Measurements from ENCODE around the gene MIR17HG. TPM values are rescaled to one million over a fixed set of nuclear protein-coding genes. Genes with fewer than 3 reads are reported as not detected.

The MIR17HG gene
- total RNA-seq, 1 donor from 2014 or later = 3.3 TPM

DNA sequence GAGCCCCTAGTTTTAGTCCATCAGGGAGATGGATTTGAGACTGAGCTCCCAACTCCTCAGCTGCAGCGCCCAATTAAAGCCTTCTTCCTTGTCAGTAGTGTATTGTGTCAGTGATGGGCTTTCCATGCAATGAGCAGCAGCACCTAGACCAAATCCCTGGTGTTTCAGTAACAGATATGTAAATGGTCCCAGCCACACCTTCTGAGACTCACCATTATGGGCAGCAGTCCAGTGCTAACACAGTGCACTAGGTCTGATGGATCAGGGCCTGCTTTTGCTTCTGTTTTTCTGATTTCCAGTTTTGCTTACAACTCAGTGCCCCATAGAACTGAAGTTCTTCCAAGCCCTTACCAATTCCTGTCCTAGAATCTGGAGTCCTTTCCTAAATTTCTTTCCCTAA, 41.8 kb upstream of the MIR17HG start:
- Histone ChIP-seq H3K27ac (no peak overlapping the region), H3K4me1 (no peaks in the 10 kb centered on the region), H3K9me3 (no peaks in the 10 kb centered on the region), H3K36me3 (no peaks in the 10 kb centered on the region), H3K27me3 (no peaks in the 10 kb centered on the region), H3K4me3 (no peak overlapping the region)
- DNase-seq (no peak), ATAC-seq (no peak)
- TF ChIP-seq, protein P1, sequence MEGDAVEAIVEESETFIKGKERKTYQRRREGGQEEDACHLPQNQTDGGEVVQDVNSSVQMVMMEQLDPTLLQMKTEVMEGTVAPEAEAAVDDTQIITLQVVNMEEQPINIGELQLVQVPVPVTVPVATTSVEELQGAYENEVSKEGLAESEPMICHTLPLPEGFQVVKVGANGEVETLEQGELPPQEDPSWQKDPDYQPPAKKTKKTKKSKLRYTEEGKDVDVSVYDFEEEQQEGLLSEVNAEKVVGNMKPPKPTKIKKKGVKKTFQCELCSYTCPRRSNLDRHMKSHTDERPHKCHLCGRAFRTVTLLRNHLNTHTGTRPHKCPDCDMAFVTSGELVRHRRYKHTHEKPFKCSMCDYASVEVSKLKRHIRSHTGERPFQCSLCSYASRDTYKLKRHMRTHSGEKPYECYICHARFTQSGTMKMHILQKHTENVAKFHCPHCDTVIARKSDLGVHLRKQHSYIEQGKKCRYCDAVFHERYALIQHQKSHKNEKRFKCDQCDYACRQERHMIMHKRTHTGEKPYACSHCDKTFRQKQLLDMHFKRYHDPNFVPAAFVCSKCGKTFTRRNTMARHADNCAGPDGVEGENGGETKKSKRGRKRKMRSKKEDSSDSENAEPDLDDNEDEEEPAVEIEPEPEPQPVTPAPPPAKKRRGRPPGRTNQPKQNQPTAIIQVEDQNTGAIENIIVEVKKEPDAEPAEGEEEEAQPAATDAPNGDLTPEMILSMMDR (IDR thresholded peaks at IDR 0.05) = no peak
- intact Hi-C loops (cut with DNase I) = no loop called here

- Histone ChIP-seq H3K9me3 (no peaks in the 10 kb centered on the region), H3K27me3 (peaks cover 5% of the 10 kb centered on the region), H3K27ac (no peak overlapping the region), H3K4me1 (no peaks in the 10 kb centered on the region), H3K4me3 (no peak overlapping the region), H3K36me3 (no peaks in the 10 kb centered on the region)
- no peak for DNase-seq
- intact Hi-C loops (cut with DNase I) = no loop called here
- TF ChIP-seq, protein P1 (IDR thresholded peaks at IDR 0.05) = no peak
- ATAC-seq = no peak
Measured at GRCh38 chr13:91307887-91308286, 39.6 kb upstream of the MIR17HG start.

GRCh38 chr13:91308299-91308698, 39.2 kb upstream of the MIR17HG start:
- Histone ChIP-seq H3K4me3 (no peak overlapping the region), H3K9me3 (no peaks in the 10 kb centered on the region), H3K36me3 (no peaks in the 10 kb centered on the region), H3K27me3 (peaks cover 6% of the 10 kb centered on the region), H3K4me1 (no peaks in the 10 kb centered on the region), H3K27ac (no peak overlapping the region)
- ATAC-seq (no peak), DNase-seq (no peak)
- intact Hi-C loops (cut with DNase I) = no loop called here
- TF ChIP-seq, protein P1 (IDR thresholded peaks at IDR 0.05) = peak; percentile 22

DNA sequence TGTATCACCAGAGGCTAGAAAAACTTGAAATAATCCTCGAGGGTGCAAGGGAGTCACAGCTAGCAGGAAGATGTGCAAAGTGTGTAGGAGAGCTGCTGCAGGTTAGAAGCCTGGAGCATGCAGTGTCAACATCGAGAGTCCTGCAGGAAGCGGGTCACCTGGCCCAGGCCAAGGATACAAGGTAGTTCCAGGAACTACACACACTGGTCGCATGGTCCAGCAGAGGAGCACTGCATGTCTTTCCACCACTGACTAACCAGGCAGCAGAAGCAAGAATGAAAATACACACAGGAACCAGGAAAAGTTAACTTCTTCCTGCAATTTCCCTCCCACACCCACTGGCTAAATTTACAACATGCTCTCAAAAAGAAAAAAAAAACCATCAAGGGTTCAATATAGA, 36.0 kb upstream of the MIR17HG start:
- ATAC-seq = no peak
- H3K27me3 ChIP-seq = peaks cover 37% of the 10 kb centered on the region
- H3K4me1 ChIP-seq = no peaks in the 10 kb centered on the region
- H3K9me3 ChIP-seq = no peaks in the 10 kb centered on the region
- H3K4me3 ChIP-seq = no peak overlapping the region
- intact Hi-C loops (cut with DNase I) = no loop called here
- H3K27ac ChIP-seq = no peak overlapping the region
- no peak for DNase-seq
- H3K36me3 ChIP-seq = no peaks in the 10 kb centered on the region
- TF ChIP-seq, protein P1 (IDR thresholded peaks at IDR 0.05) = no peak

DNA sequence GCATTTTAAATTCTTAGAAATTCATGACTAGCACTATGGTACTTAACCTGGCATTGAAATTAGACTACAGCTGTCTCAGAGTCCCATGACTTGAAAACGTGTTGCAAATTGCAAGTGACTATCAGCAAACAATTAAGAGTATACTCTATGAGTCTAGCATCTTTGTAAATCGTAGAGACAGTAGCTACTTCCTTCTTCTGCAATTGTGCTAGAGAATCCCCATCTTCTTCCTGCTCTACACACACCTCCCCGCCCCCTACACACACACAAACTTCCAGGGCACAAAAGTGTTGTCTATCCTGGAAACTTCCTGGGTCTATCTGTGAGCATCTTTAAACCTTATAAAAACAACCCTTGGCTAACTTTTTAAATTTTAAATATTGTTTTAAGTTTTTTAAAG, 35.2 kb upstream of the MIR17HG start:
- Histone ChIP-seq H3K9me3 (no peaks in the 10 kb centered on the region), H3K4me1 (no peaks in the 10 kb centered on the region), H3K27me3 (peaks cover 40% of the 10 kb centered on the region), H3K36me3 (no peaks in the 10 kb centered on the region), H3K4me3 (no peak overlapping the region), H3K27ac (no peak overlapping the region)
- DNase-seq (no peak), ATAC-seq (no peak)
- TF ChIP-seq, protein P1 (IDR thresholded peaks at IDR 0.05) = no peak
- intact Hi-C loops (cut with DNase I) = no loop called here

DNA sequence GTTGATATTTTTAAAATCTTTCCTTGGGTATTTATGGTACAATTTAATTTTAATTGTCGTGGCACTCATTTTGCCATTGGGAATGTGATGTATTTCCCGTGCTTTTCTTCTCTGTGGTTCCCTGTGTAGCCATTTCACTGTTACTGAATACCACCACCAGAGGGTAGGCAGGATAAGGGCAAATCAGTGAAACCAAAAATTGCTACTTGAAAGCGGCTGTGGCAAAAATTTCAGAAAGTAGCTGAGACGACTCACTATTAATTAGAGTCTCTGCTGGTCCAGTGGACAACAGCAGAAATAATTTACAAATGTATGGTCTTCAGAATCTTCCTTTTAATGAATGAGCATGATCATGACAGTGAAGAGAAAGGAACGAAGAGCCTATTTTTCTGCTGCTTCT, 34.4 kb upstream of the MIR17HG start:
- peaks cover 40% of the 10 kb centered on the region for H3K27me3 ChIP-seq
- intact Hi-C loops (cut with DNase I) = no loop called here
- no peaks in the 10 kb centered on the region for H3K36me3 ChIP-seq
- DNase-seq (no peak), ATAC-seq (peak; percentile 64)
- no peak overlapping the region for H3K4me3 ChIP-seq
- TF ChIP-seq, protein P1 (IDR thresholded peaks at IDR 0.05) = peak; percentile 58
- no peaks in the 10 kb centered on the region for H3K9me3 ChIP-seq
- H3K27ac ChIP-seq = no peak overlapping the region
- no peaks in the 10 kb centered on the region for H3K4me1 ChIP-seq

Measured in upper lobe of right lung (tissue), 1 donor.